Measurements from ENCODE around the gene VOPP1. TPM values are rescaled to one million over a fixed set of nuclear protein-coding genes. Genes with fewer than 3 reads are reported as not detected.

The VOPP1 gene
- total and polyA plus RNA-seq, 10 of the 15 experiments (the other 5 are each of a cell fraction or from before 2014, with no cell fraction given), result 32.8 to 206 (median 129) TPM

DNA sequence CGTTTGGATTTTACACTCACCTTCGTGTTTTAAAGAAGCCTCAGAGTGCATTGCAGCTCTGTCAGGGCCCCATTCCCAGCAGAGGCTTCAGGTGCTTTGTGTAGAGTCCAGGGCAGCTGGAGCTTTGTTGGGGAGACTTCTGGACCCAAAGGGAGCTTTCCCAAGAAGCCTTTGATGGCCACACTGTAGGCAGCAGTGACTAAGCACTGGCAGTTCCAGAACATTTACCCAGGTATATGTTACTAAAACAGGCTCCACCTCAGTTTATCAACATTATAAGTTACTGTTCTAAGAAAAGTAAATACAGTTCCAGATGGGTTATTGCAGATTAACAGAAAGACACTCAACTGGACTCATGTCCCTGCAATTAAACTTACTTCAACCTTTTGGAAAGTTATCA lies 140.4 kb downstream of the VOPP1 start (continued):
- TF ChIP-seq, protein P1, sequence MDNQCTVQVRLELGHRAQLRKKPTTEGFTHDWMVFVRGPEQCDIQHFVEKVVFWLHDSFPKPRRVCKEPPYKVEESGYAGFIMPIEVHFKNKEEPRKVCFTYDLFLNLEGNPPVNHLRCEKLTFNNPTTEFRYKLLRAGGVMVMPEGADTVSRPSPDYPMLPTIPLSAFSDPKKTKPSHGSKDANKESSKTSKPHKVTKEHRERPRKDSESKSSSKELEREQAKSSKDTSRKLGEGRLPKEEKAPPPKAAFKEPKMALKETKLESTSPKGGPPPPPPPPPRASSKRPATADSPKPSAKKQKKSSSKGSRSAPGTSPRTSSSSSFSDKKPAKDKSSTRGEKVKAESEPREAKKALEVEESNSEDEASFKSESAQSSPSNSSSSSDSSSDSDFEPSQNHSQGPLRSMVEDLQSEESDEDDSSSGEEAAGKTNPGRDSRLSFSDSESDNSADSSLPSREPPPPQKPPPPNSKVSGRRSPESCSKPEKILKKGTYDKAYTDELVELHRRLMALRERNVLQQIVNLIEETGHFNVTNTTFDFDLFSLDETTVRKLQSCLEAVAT (IDR thresholded peaks at IDR 0.05), result no peak
- TF ChIP-seq NBN (IDR thresholded peaks at IDR 0.05) (no peak), RFX5 (IDR thresholded peaks at IDR 0.05; ENCODE audit: low read depth, low read length) (no peak), SPI1 (IDR thresholded peaks at IDR 0.05; ENCODE audit: borderline replicate concordance, insufficient read depth, low read depth, low read length) (no peak), TCF12 (IDR thresholded peaks at IDR 0.05; ENCODE audit: low read depth, low read length) (no peak), ZNF274 (IDR thresholded peaks at IDR 0.05; ENCODE audit: insufficient read depth, insufficient read length) (no peak), ZNF207 (IDR thresholded peaks at IDR 0.05; ENCODE audit: borderline replicate concordance) (no peak), POLR2AphosphoS2 (IDR thresholded peaks at IDR 0.05; ENCODE audit: low read depth, low read length) (no peak), RCOR1 (conservative IDR thresholded peaks at IDR 0.05; ENCODE audit: low read depth, low read length) (no peak)
- TF ChIP-seq, protein P2, sequence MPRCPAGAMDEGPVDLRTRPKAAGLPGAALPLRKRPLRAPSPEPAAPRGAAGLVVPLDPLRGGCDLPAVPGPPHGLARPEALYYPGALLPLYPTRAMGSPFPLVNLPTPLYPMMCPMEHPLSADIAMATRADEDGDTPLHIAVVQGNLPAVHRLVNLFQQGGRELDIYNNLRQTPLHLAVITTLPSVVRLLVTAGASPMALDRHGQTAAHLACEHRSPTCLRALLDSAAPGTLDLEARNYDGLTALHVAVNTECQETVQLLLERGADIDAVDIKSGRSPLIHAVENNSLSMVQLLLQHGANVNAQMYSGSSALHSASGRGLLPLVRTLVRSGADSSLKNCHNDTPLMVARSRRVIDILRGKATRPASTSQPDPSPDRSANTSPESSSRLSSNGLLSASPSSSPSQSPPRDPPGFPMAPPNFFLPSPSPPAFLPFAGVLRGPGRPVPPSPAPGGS (IDR thresholded peaks at IDR 0.05; ENCODE audit: borderline replicate concordance, insufficient read depth, low read depth, low read length, poor library complexity, severe bottlenecking), result no peak
- TF ChIP-seq, protein P3, sequence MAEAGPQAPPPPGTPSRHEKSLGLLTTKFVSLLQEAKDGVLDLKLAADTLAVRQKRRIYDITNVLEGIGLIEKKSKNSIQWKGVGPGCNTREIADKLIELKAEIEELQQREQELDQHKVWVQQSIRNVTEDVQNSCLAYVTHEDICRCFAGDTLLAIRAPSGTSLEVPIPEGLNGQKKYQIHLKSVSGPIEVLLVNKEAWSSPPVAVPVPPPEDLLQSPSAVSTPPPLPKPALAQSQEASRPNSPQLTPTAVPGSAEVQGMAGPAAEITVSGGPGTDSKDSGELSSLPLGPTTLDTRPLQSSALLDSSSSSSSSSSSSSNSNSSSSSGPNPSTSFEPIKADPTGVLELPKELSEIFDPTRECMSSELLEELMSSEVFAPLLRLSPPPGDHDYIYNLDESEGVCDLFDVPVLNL (IDR thresholded peaks at IDR 0.05; ENCODE audit: low read depth, low read length), result no peak
